Thyroid gland (tissue), 4 donors: ENCODE results near the gene SLC35E1.

Experiments
- POLR2A ChIP-seq, 2 donors: fragments of 450-650 bp; IDR thresholded peaks; one replicate each; pipeline ENCODE4 v1.6.1; 2017; ENCODE audit warnings: antibody characterized with exemption in 2 of 2, mild to moderate bottlenecking in 2 of 2, moderate library complexity in 1 of 2
- TF ChIP-seq, protein P1 (sequence below), 6 experiments: fragments of 200-600 bp in 3 of 6; fragments of 450-650 bp in 3 of 6; sonication (generic) in 3 of 6; IDR thresholded peaks; one replicate each; pipeline ENCODE4 v1.5.1; 2016 to 2019; ENCODE audit warnings: antibody characterized with exemption in 6 of 6, mild to moderate bottlenecking in 2 of 6, inconsistent platforms in 1 of 6, moderate library complexity in 1 of 6

- TF ChIP-seq POLR2A (IDR thresholded peaks at IDR 0.05): no peak
- TF ChIP-seq, protein P1, sequence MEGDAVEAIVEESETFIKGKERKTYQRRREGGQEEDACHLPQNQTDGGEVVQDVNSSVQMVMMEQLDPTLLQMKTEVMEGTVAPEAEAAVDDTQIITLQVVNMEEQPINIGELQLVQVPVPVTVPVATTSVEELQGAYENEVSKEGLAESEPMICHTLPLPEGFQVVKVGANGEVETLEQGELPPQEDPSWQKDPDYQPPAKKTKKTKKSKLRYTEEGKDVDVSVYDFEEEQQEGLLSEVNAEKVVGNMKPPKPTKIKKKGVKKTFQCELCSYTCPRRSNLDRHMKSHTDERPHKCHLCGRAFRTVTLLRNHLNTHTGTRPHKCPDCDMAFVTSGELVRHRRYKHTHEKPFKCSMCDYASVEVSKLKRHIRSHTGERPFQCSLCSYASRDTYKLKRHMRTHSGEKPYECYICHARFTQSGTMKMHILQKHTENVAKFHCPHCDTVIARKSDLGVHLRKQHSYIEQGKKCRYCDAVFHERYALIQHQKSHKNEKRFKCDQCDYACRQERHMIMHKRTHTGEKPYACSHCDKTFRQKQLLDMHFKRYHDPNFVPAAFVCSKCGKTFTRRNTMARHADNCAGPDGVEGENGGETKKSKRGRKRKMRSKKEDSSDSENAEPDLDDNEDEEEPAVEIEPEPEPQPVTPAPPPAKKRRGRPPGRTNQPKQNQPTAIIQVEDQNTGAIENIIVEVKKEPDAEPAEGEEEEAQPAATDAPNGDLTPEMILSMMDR (IDR thresholded peaks at IDR 0.05): no peak
Observed at GRCh38 chr19:16576690-16577530, 4.7 kb upstream of the SLC35E1 start.
